HG03432 (cell line): ENCODE results near the gene PSMA4.
"Not testable (repeated sequence)": the region's sequence is repeated elsewhere in the genome, so short reads cannot be mapped to it uniquely, and the experiment has no call there.

Experiments used
- ATAC-seq: cut with Tn5 transposase; IDR thresholded peaks from one replicate; pipeline ENCODE4 v1.9.1; 2021; ENCODE audit warnings: mild to moderate bottlenecking, moderate library complexity; ENCODE audit not compliant: unreplicated experiment

The PSMA4 gene

DNA sequence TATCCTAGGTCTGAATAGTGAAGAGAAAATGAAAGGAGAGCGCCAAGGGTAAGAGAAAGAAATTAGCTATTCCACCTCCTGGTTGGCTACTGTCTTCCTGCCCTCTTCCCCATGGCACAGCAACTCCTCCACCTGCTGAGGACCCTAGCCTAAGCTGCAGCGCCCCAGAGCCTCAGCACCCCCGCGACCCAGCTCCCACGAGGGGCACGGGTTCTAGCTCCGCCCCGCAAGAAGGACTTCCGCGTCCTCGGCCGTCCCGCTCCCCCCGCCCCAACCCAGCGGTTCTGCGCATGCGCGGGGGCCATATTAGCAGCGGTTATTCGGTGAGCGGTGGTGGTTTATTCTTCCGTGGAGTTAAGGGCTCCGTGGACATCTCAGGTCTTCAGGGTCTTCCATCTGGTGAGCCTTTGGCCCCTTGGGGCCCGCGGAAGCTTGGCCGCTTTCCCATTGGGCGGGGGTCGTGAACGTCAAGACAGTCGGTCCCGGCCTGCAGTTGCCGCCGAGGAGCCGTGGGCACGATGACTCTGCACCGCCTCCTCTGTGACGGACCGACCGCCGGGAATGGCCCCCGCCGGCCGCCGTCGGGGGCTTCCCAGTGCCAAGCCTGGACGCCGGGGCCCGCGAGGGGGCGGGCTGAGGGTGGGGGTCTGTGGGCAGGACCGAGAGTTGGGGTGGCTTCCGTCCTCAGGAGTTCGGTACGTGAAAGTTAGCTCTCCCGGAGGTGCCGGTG, at the start of gene PSMA4:
Gene PSMA4 (plus strand): TSS at position 304 of the 730 bp plus-strand sequence. CDS start 1,484 bp downstream, outside the sequence.
- ATAC-seq, result peak; percentile 84

DNA sequence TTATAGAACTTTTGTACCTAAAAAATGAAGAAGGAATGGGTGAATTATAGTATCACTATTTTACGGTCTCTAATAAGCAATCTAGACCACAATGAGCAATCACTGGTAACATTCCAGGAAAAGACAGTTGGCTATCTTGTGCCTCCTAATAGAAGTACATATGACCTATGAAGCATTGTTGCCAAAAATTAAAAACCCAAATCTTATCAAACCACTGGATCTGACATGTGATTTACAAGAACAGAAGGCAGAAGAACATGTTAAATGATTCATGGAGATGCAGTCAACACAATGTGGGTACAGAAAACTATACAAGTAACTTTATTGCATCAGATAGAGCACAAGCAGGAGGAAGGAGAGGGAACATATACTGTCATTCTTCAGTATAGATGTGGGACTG, 47.4 kb upstream of the PSMA4 start:
- no peak for ATAC-seq

GRCh38 chr15:78501857-78502256, 38.4 kb upstream of the PSMA4 start:
- no peak for ATAC-seq

GRCh38 chr15:78502641-78503040, 37.6 kb upstream of the PSMA4 start:
- no peak for ATAC-seq

GRCh38 chr15:78506971-78507830, 33.0 kb upstream of the PSMA4 start, which contains the start of gene HYKK:
Gene HYKK, plus strand, starts transcription at chr15:78507577. Its CDS starts 5,512 bp downstream, at chr15:78513089.
- ATAC-seq, result peak; percentile 91

GRCh38 chr15:78507831-78508160, 32.4 kb upstream of the PSMA4 start:
- ATAC-seq, result peak; percentile 29

GRCh38 chr15:78508272-78508671, 32.0 kb upstream of the PSMA4 start:
- no peak for ATAC-seq

DNA sequence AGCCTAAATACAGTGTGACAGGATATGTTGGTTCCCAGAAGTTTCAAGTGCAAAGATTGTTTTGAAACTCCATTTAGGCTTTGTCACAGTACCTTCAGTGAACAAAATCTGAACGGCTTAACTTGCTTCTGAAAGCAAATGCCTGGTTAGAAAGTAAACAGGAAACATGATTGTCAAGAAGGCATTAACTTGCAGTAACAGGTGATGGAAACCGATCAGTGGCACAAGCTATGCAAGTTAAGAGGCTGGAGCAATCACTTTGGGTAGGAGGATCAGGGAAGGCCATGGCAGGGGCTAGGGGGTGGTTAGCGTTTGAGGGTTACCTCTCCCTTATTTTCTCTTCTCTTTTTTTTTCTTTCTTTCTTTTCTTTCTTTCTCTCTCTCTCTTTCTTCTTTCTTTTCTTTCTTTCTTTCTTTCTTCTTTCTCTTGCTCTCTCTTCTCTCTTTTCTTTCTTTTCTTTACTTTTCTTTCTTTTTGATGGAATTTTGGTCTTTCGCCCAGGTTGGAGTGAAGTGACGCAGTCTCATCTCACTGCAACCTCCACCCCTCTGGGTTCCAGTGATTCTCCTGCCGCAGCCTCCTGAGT, 30.4 kb upstream of the PSMA4 start:
- no peak for ATAC-seq

GRCh38 chr15:78520035-78520434, 20.2 kb upstream of the PSMA4 start:
- ATAC-seq, result not testable (repeated sequence)

GRCh38 chr15:78524230-78524629, 16.0 kb upstream of the PSMA4 start:
- no peak for ATAC-seq

- no peak for ATAC-seq
These were observed 12.9 kb upstream of the PSMA4 start for GRCh38 chr15:78527325-78527724.

DNA sequence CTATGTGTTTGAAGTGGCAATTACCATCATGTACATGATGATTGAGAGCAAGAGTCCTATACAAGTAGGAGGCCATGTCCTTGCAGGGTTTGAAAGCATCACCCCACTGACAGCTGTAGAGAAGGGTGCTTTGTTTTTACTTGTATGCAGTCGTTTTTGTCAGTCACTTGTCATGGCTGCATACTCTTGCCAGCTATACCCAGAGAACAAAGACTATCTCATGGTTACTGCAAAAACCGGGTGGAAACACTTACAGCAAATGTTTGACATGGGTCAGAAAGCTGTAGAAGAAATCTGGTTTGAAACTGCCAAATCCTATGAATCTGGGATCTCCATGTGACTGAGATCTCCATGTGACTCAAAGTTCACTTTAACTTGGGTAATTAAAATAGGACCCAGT, 6.9 kb upstream of the PSMA4 start:
- ATAC-seq, result no peak

DNA sequence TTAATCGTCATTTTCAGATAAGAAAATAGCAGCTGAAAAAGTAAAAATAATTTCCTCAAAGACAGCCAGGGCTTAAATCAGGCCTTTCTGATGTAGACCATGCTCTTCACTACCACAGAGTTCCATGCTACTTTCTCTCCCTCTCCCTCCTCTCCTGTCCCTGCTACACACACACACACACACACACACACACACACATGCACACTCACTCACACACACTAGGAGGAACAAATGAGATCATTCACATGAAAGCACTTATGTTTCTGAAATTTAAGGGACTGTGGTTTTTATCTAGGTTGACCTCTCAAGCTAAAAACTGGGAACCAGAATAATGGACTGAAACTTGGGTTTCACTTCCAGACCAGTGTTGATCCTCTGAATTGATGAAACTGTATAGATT, 4.1 kb upstream of the PSMA4 start:
- no peak for ATAC-seq

DNA sequence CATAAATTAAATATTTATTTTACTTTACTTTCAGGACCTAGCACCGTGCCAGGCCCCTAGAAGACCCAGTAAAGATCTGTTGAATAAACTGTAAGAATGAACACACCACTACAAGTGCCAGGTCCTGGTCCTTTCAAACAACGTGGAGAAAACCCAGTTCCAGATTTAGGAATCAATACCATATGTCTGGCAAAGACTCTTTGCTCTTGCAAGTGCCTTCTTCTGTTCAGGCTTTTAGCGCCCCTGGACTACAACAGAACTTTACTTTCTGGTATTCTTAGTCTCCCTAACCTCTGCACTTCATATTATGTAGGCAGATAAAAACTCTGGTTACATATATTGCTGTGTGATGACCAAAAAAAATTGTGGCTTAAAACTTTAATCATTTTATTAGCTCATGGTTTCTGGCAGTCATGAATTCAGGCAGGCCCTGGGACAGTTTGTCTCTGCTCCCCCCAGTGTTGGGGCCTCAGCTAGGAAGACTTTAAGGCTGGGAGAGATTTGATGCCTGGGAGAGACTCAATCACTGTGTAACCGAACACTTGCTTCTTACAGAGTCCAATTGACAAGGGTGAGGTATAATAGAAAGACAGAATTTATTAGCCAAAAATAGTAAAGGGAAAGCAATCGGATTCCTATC, 2.9 kb upstream of the PSMA4 start:
- no peak for ATAC-seq

DNA sequence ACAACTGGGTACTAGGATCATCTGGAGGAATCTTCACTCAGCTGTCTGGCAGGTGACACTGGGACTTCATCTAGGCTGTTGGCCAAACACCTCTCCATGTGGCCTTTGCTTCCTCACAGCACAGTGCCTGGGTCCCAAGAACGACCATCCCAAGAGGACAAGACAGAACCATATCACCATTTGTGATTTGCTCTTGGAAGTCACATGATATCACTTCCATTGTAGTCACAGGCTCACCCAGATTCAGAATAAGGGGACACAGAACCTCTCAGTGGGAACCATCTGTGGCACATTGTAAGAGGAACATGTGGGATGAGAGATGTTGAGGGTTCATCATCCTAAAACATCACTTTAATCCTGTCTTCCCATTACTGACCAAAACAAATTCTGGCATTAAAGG, 1.9 kb upstream of the PSMA4 start:
- ATAC-seq, result no peak

DNA sequence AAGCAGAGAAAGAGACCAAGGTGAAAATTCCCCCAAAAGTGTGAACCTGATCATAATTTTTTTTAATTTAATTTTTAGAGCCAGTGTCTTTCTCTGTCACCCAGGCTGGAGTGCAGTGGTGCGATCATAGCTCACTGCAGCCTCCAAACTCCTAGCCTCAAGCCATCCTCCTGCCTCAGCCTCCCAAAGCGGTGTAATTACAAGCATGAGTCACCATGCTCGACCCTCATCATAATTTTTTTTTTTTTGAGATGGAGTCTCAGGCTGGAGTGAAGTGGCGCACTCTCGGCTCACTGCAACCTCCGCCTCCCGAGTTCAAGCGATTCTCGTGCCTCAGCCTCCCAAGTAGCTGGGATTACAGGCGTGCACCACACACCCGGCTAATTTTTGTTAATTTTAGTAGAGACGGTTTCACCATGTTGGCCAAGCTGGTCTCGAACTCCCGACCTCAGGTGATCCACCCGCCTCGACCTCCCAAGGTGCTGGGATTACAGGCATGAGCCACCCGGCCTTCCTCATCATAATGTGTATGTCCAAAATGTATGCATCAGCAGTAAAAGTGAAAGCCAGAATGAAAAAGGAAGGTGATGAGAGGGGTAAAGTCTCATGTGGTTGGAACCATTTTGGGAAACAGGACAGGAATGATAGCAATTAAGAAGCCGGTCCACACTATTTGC, 642 bp upstream of the PSMA4 start:
- not testable (repeated sequence) for ATAC-seq

- no peak for ATAC-seq
These were observed 863 bp downstream of the PSMA4 start for GRCh38 chr15:78540871-78541743.

DNA sequence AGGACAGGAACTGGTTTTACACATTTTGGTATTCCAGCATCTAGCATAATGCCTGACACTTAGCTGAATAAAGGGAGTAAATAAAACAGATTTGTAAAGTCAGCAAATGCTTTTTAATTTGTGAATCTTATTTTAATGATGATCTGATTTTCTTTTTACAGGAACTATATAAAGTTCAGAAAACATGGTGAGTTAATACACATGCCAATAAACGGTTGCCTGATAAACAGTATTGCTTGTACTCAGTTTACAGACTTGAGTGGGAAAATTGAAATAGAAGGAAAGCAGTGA, 1.4 kb downstream of the PSMA4 start:
- no peak for ATAC-seq

GRCh38 chr15:78542647-78543046, 2.4 kb downstream of the PSMA4 start:
- ATAC-seq, result no peak

- ATAC-seq, result no peak
These were observed 9.9 kb downstream of the PSMA4 start for GRCh38 chr15:78550194-78550593.
